Stimulated activated CD8-positive, alpha-beta memory T cell treated with anti-CD3 and anti-CD28 coated beads, Interleukin-7, amount 100 ng/mL, for 4 hours (primary cell): ENCODE data around the gene CDT1.
"Not testable (repeated sequence)": the region's sequence is repeated elsewhere in the genome, so short reads cannot be mapped to it uniquely, and the experiment has no call there.

ENCODE experiments used
- DNase-seq, 2 donors: peaks; one replicate each; pipeline ENCODE4 v3.0.0-alpha.2; 2020; ENCODE audit warnings: low read depth in 2 of 2

CDT1 gene

GRCh38 chr16:88782454-88783390, 20.9 kb upstream of the CDT1 start:
- DNase-seq: peak; percentile 60 to 70

GRCh38 chr16:88783391-88784073, 20.1 kb upstream of the CDT1 start:
- DNase-seq: no peak

GRCh38 chr16:88784074-88784855, 19.3 kb upstream of the CDT1 start:
- peak in 1 of 2 donors; percentile 38 for DNase-seq

GRCh38 chr16:88784856-88785105, 18.8 kb upstream of the CDT1 start:
- no peak for DNase-seq

GRCh38 chr16:88785106-88785924, 18.3 kb upstream of the CDT1 start, which contains the start of gene PIEZO1:
TSS of gene PIEZO1 (minus strand) at chr16:88785220. CDS start at chr16:88784964, 256 bp downstream.
- peak; percentile 72 to 79 for DNase-seq

GRCh38 chr16:88787579-88788314, 15.8 kb upstream of the CDT1 start:
- no peak for DNase-seq

GRCh38 chr16:88788749-88789148, 14.8 kb upstream of the CDT1 start:
- not testable (repeated sequence) for DNase-seq

- DNase-seq: no peak
Observed at GRCh38 chr16:88789594-88789993, 14.0 kb upstream of the CDT1 start.

- peak in 1 of 2 donors; percentile 60 for DNase-seq
Observed at GRCh38 chr16:88790312-88791211, 13.0 kb upstream of the CDT1 start.

- no peak for DNase-seq
Observed at GRCh38 chr16:88792078-88792550, 11.5 kb upstream of the CDT1 start.

- no peak for DNase-seq
Observed at GRCh38 chr16:88792668-88793250, 10.8 kb upstream of the CDT1 start.

- DNase-seq: no peak
Observed at GRCh38 chr16:88793251-88793954, 10.2 kb upstream of the CDT1 start.

GRCh38 chr16:88796278-88796677, 7.3 kb upstream of the CDT1 start:
- DNase-seq: no peak

- no peak for DNase-seq
Observed at GRCh38 chr16:88798073-88798472, 5.5 kb upstream of the CDT1 start.

GRCh38 chr16:88798772-88799455, 4.7 kb upstream of the CDT1 start:
- no peak for DNase-seq

GRCh38 chr16:88799569-88800276, 3.9 kb upstream of the CDT1 start:
- DNase-seq: no peak

GRCh38 chr16:88800277-88800592, 3.4 kb upstream of the CDT1 start:
- DNase-seq: no peak
